ENCODE data around the gene HSPA1A. TPM values are rescaled to one million over a fixed set of nuclear protein-coding genes. Genes with fewer than 3 reads are reported as not detected.

Gene HSPA1A
- total RNA-seq, 1 donor from 2014 or later = 230 TPM

DNA sequence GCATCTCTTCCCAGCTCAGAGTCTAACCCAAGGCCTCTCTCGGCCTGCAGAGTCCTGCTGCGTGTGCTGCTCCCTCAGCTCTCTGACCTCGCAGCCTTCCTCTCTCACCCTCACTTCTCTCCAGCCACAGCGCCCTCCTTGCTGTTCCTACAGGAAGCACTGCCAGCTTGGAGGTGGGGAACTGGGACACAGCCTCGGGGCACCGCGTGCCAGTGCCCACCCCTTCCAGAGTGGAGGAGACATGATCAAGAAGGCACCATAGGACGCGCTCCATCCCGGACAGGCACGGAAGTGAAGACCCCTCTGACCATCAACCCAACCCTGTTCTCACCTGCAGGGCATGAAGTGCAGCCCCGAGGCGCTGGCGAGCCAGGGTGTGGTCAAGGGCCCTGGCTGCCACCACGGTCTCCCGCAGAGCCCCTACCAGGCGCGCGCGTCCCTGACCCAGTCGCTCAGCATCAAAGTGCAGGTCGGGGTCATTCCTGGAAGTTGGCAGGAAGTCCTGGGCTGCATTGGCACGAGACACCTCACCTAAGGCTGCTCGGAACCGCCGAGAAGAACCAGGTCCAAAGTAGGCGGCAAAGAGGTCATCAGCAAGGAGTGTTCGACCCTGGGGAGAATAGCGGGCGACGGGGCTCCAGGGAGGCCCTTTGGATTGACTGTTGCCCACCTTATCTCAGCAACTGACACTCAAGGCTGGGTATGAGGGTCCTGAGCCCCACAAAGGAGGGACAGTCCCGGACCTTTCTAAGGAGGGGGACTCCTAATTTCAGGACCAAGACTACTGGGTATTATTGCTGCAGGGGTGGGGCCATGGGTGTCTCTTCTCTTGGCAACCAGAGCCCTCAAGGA, 39.5 kb upstream of the HSPA1A start:
- TF ChIP-seq CTCF (IDR thresholded peaks at IDR 0.05) = no peak

DNA sequence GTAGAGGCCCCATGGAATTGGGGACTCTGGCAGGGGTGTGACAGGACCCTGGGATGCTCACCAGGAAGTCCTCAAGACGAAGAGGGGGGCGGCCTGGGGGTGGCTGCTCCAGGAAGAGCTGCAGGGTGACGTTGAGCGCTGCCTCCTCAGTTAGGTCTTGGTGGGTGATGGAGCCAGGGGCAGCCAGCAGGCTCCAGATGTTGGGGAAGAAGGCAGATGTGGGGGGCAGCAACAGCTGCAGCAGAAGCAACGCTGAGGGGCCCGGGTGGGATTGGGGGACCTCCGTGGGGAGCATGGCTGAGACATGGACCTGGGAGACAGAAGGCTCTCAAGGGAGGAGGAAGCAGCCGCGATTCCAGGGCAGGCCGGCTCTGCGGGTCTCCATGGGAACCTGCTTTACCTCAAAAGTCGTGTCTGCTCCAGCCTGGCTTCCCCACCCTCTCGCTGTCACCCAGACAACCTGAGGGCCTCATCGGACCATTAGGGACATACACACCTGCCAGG, 38.8 kb upstream of the HSPA1A start:
- no peaks in the 10 kb centered on the region for H3K27me3 ChIP-seq (ENCODE audit: low read depth)
- peak overlapping the region; percentile 33 for H3K4me3 ChIP-seq
- peak; percentile 57 for DNase-seq

More for the DNA sequence above, 39.5 kb upstream of the HSPA1A start:
- no peak for DNase-seq
- Histone ChIP-seq H3K36me3 (peaks cover 27% of the 10 kb centered on the region), H3K9me3 (no peaks in the 10 kb centered on the region), H3K4me1 (peaks cover 13% of the 10 kb centered on the region), H3K4me3 (no peak overlapping the region), H3K27me3 (ENCODE audit: low read depth) (no peaks in the 10 kb centered on the region), H3K27ac (peak overlapping the region; percentile 50)
- ATAC-seq = no peak
- intact Hi-C loops (cut with DNase I) = no loop called here

GRCh38 chr6:31776989-31777666, 38.2 kb upstream of the HSPA1A start, which contains the start of gene VWA7:
Gene VWA7 (minus strand): TSS chr6:31777328. CDS start chr6:31776779, 549 bp downstream.
- Histone ChIP-seq H3K27me3 (ENCODE audit: low read depth) (no peaks in the 10 kb centered on the region), H3K4me3 (peak within 1 kb of the TSS; percentile 33), H3K4me1 (peaks cover 13% of the 10 kb centered on the region), H3K27ac (peak within 1 kb of the TSS; percentile 50), H3K36me3 (peaks cover 40% of the 10 kb centered on the region), H3K9me3 (no peaks in the 10 kb centered on the region)
- ATAC-seq (peak; percentile 87 to 91), DNase-seq (peak; percentile 83)
- intact Hi-C loops (cut with DNase I) = no loop called here
- no peak for TF ChIP-seq CTCF (IDR thresholded peaks at IDR 0.05)

More for the DNA sequence above, 38.8 kb upstream of the HSPA1A start:
- Histone ChIP-seq H3K9me3 (no peaks in the 10 kb centered on the region), H3K27ac (peak overlapping the region; percentile 50), H3K36me3 (peaks cover 34% of the 10 kb centered on the region), H3K4me1 (peaks cover 13% of the 10 kb centered on the region)
- no peak for TF ChIP-seq CTCF (IDR thresholded peaks at IDR 0.05)
- peak in 1 of 2 donors; percentile 38 for ATAC-seq
- intact Hi-C loops (cut with DNase I) = no loop called here

GRCh38 chr6:31777667-31778050, 37.7 kb upstream of the HSPA1A start:
- Histone ChIP-seq H3K4me1 (peaks cover 13% of the 10 kb centered on the region), H3K27me3 (ENCODE audit: low read depth) (no peaks in the 10 kb centered on the region), H3K36me3 (peaks cover 45% of the 10 kb centered on the region), H3K27ac (peak overlapping the region; percentile 50), H3K4me3 (no peak overlapping the region), H3K9me3 (no peaks in the 10 kb centered on the region)
- no peak for TF ChIP-seq CTCF (IDR thresholded peaks at IDR 0.05)
- ATAC-seq (no peak), DNase-seq (no peak)
- intact Hi-C loops (cut with DNase I) = no loop called here

GRCh38 chr6:31778193-31778592, 37.1 kb upstream of the HSPA1A start:
- H3K36me3 ChIP-seq = peaks cover 50% of the 10 kb centered on the region
- peaks cover 13% of the 10 kb centered on the region for H3K4me1 ChIP-seq
- DNase-seq = no peak
- no peak overlapping the region for H3K27ac ChIP-seq
- no peak for TF ChIP-seq CTCF (IDR thresholded peaks at IDR 0.05)
- H3K4me3 ChIP-seq = no peak overlapping the region
- intact Hi-C loops (cut with DNase I) = no loop called here
- H3K27me3 ChIP-seq (ENCODE audit: low read depth) = no peaks in the 10 kb centered on the region
- no peaks in the 10 kb centered on the region for H3K9me3 ChIP-seq
- no peak for ATAC-seq
